ES-I3 (cell line): ENCODE results near the gene INKA1.
A peak's percentile ranks its signal among the peaks of the same experiment; 100 is the strongest.

Experiments
- H3K36me3 ChIP-seq: 2 replicates; pipeline ENCODE4 v1.6.1; 2013; ENCODE audit warnings: mild to moderate bottlenecking, low read length, control low read depth, moderate library complexity; ENCODE audit not compliant: insufficient read depth
- H3K4me1 ChIP-seq: 2 replicates; pipeline ENCODE4 v1.6.1; 2013; ENCODE audit warnings: mild to moderate bottlenecking, control low read depth, low read length; ENCODE audit not compliant: insufficient read depth
- H3K9ac ChIP-seq: 2 replicates; pipeline ENCODE4 v1.6.1; 2013; ENCODE audit warnings: low read depth, mild to moderate bottlenecking, low read length, moderate library complexity
- H3K9me3 ChIP-seq: 2 replicates; pipeline ENCODE4 v1.6.1; 2013; ENCODE audit warnings: mild to moderate bottlenecking, low read length, moderate library complexity; ENCODE audit not compliant: control insufficient read depth, insufficient read depth

Gene INKA1

DNA sequence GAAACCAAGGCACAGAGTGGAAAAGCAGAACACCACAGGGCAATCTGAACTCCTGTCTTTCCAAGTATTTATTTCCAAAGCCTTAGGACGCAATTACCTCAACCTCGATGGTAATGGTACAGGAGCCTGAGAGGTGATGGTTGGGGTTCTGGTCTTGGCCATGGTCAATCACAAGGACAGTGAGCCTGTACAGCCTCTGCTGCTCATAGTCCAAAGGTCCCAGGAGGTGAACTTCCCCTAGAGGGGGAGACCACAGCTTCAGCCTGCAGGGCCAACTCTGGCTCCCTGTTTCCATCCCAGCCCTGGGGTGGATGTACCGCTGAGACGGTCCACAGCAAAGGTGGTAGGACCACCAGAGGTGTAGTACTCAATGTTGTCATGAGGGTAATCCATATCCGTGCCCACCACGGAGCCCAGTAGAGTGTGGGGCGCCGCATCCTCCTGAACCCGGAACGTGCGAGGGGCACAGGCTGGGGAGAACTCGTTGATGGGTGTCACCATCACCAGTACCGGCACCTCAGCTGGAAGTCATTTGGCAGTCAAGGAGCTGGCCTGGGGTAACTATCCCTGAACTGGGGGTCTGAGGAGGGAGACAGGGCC is 9.5 kb upstream of the INKA1 start:
- Histone ChIP-seq H3K9ac (no peak overlapping the region), H3K9me3 (no peaks in the 10 kb centered on the region), H3K4me1 (peaks cover 9% of the 10 kb centered on the region), H3K36me3 (no peaks in the 10 kb centered on the region)

- peaks cover 9% of the 10 kb centered on the region for H3K4me1 ChIP-seq
- no peak overlapping the region for H3K9ac ChIP-seq
- no peaks in the 10 kb centered on the region for H3K9me3 ChIP-seq
- no peaks in the 10 kb centered on the region for H3K36me3 ChIP-seq
Observed at GRCh38 chr3:49794431-49794830, 8.6 kb upstream of the INKA1 start.

DNA sequence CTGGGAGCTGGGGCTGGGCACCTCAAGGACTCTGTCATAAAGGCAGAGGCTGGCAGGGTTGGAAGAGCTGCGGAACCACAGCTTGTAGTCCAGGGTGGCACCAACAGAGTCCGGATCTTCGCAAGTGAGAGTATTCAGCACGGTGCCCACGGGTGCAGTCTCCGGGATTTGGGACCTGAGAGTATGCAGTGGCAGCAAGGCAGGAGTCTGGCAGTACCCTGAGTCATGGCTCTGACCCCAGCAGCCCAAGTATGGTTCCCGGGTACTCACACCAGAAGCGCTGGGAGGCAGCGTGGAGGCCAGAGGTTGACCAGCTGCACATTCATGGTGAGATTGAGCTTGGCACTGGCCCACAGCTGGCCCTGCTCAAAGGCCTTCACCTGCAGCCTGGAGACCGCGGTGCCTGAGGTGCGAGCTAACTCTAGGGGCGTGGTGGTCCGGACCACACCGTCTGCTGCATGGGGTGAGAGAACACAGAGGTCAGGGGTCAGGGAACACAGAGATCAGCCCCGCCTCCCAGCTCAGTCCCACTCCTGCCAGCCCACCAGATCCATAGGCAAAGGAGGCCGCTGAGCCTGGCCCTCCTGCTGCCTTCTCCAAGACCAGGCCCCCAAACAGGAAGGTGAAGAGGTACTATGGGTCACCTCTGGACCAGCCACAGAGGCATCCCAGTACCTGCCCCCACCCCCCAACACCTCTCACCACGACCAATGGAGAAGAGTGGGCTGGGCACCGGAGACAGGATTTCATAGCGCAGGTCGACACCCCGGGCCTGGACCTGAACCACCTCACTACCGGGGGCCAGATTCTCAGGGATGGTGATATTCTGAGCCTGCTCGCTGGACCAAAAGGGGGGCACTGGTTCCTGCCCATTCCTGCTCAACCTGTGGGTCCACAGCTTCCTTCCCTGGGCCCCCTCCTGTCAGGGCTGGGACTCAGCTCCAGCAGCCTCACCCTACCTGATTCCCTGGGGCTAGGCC is 7.8 kb upstream of the INKA1 start:
- H3K9ac ChIP-seq: no peak overlapping the region
- peaks cover 9% of the 10 kb centered on the region for H3K4me1 ChIP-seq
- no peaks in the 10 kb centered on the region for H3K9me3 ChIP-seq
- H3K36me3 ChIP-seq: no peaks in the 10 kb centered on the region

GRCh38 chr3:49799105-49799504 is 4.0 kb upstream of the INKA1 start:
- Histone ChIP-seq H3K36me3 (no peaks in the 10 kb centered on the region), H3K9ac (no peak overlapping the region), H3K9me3 (no peaks in the 10 kb centered on the region), H3K4me1 (no peaks in the 10 kb centered on the region; the same call in 1 of the 2 replicates)

GRCh38 chr3:49799761-49800160 is 3.3 kb upstream of the INKA1 start, which contains the start of gene CDHR4:
Gene CDHR4 (minus strand): TSS chr3:49799873. CDS start chr3:49799812, 61 bp downstream.
- Histone ChIP-seq H3K9ac (no peak within 1 kb of the TSS), H3K4me1 (no peaks in the 10 kb centered on the region; the same call in 1 of the 2 replicates), H3K9me3 (no peaks in the 10 kb centered on the region), H3K36me3 (no peaks in the 10 kb centered on the region)

DNA sequence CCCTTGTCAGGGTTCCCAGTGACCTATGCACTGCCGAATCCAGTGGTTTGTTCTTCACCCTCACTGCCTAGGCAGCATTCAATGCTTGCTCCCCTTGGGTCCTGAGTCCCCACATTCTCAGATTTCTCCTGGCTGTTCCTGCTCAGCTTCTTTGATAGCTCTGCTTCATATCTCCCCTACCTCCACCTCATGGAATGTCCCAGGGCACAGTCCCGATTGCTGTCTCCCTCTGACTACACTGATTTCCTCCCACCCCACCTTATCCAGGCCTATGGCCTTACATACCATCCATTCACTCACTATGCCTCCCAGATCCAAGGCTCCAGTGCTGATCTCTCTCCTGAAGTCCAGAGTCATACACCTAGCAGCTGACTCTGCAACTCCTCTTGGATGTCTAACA is 1.9 kb upstream of the INKA1 start:
- no peaks in the 10 kb centered on the region for H3K9me3 ChIP-seq
- no peaks in the 10 kb centered on the region for H3K36me3 ChIP-seq
- no peak overlapping the region for H3K9ac ChIP-seq
- H3K4me1 ChIP-seq: peaks cover 8% of the 10 kb centered on the region; the same call in 1 of the 2 replicates

GRCh38 chr3:49803465-49804140 is 542 bp downstream of the INKA1 start:
- Histone ChIP-seq H3K36me3 (no peaks in the 10 kb centered on the region), H3K4me1 (peaks cover 25% of the 10 kb centered on the region), H3K9me3 (no peaks in the 10 kb centered on the region), H3K9ac (peak overlapping the region; percentile 96; the same call in 1 of the 2 replicates)

- Histone ChIP-seq H3K9ac (peak overlapping the region; percentile 96; the same call in 1 of the 2 replicates), H3K36me3 (no peaks in the 10 kb centered on the region), H3K9me3 (no peaks in the 10 kb centered on the region), H3K4me1 (peaks cover 25% of the 10 kb centered on the region)
Observed at GRCh38 chr3:49804141-49805041, 1.3 kb downstream of the INKA1 start.

DNA sequence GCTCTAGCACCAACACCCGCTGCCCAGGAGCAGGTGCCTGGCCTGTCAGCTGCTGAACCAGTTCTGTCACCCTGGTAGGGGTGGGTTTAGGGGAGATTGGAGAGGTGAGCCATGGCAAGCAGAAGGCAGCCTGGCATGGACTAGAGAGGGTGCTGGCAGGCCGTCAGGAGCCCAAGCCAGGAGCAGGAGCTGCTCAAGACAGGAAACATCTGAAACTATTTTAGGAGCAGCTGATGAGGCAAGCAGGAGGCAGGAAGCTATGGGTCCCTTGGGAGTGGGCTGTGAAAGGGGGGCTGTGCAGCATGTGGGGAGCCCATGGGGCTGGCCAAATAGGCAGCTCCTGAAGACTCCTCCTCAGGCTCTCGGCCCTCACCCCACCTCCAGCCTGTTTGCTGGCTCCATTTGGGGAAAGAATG is 2.3 kb downstream of the INKA1 start:
- Histone ChIP-seq H3K9ac (no peak overlapping the region), H3K36me3 (no peaks in the 10 kb centered on the region), H3K9me3 (no peaks in the 10 kb centered on the region), H3K4me1 (peaks cover 25% of the 10 kb centered on the region)

GRCh38 chr3:49805897-49806701 is 3.0 kb downstream of the INKA1 start:
- peaks cover 25% of the 10 kb centered on the region for H3K4me1 ChIP-seq
- H3K36me3 ChIP-seq: no peaks in the 10 kb centered on the region
- H3K9ac ChIP-seq: no peak overlapping the region
- no peaks in the 10 kb centered on the region for H3K9me3 ChIP-seq

- Histone ChIP-seq H3K9ac (no peak overlapping the region), H3K9me3 (no peaks in the 10 kb centered on the region), H3K36me3 (no peaks in the 10 kb centered on the region), H3K4me1 (peaks cover 25% of the 10 kb centered on the region)
Observed at GRCh38 chr3:49806850-49807249, 3.8 kb downstream of the INKA1 start.

DNA sequence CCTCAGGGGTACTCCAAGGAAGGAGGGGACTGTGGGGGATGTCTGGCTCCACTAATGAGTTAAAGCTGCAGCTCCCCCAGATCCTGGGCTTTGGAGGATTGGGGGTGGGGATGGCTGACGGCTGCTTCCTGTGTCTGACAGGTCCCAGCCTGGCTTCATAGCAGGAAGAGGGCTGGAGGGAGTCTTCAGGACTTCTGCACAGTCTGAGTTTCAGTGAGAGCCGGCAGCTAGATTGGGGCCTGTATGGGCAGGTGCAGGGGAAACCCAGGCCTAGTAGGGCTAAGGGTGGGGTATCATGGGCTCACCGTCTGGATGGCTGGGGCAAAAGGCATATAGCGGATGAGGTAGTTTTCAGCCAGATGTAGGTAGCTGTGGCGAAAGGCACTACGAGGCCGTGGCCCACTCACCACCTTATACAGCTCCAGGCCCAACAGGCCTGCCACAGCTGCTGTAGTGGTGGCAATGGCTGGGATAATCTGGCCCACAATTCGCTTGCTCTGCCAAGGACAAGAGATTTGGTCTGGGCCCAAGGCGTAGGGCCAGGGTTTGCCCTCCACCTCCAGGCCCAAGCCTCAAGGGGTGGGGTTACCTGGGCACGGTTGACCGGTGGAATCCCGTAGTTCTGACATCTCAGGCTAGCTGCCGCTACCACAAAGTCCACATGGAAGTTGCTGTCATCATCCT is 4.5 kb downstream of the INKA1 start:
- H3K36me3 ChIP-seq: no peaks in the 10 kb centered on the region
- H3K4me1 ChIP-seq: peaks cover 25% of the 10 kb centered on the region
- no peak overlapping the region for H3K9ac ChIP-seq
- H3K9me3 ChIP-seq: no peaks in the 10 kb centered on the region
